Neuronal stem cell (in vitro differentiated cells): ENCODE results near the gene PDGFB.

Source experiments
- DNase-seq: peaks from one replicate; pipeline ENCODE4 v3.0.0-alpha.2; 2013; ENCODE audit warnings: low spot score
- H2AFZ ChIP-seq: one replicate; pipeline ENCODE4 v1.6.1; 2013; ENCODE audit warnings: mild to moderate bottlenecking, low read length, inconsistent platforms
- H2AK5ac ChIP-seq: 2 replicates; pipeline ENCODE4 v1.6.1; 2013; ENCODE audit warnings: low read depth, mild to moderate bottlenecking, inconsistent platforms, low read length, moderate library complexity, mixed read lengths
- H2BK120ac ChIP-seq: 2 replicates; pipeline ENCODE4 v1.6.1; 2013; ENCODE audit warnings: low read depth, mild to moderate bottlenecking, inconsistent platforms, low read length, moderate library complexity, mixed read lengths
- H2BK12ac ChIP-seq: one replicate; pipeline ENCODE4 v1.6.1; 2013; ENCODE audit warnings: low read length, inconsistent platforms
- H2BK15ac ChIP-seq: 2 replicates; pipeline ENCODE4 v1.6.1; 2013; ENCODE audit warnings: mild to moderate bottlenecking, low read length, inconsistent platforms, mixed read lengths
- H2BK5ac ChIP-seq: one replicate; pipeline ENCODE4 v1.6.1; 2013; ENCODE audit warnings: inconsistent platforms, mild to moderate bottlenecking, low read length, moderate library complexity
- H3K14ac ChIP-seq: one replicate; pipeline ENCODE4 v1.6.1; 2013; ENCODE audit warnings: low read length, inconsistent platforms
- H3K18ac ChIP-seq: 2 replicates; pipeline ENCODE4 v1.6.1; 2013; ENCODE audit warnings: low read length, inconsistent platforms
- H3K23ac ChIP-seq: 2 replicates; pipeline ENCODE4 v1.6.1; 2013; ENCODE audit warnings: low read depth, mild to moderate bottlenecking, mixed read lengths, low read length, inconsistent platforms; ENCODE audit not compliant: poor library complexity
- H3K27ac ChIP-seq: replicated peaks from 3 replicates; pipeline ENCODE4 v1.5.1; 2013; ENCODE audit warnings: low read length, inconsistent platforms
- H3K27me3 ChIP-seq, 3 experiments: 2 replicates each; pipeline ENCODE4 v1.6.1; 2013; ENCODE audit warnings: low read length in 3 of 3, mild to moderate bottlenecking in 2 of 3, inconsistent platforms in 1 of 3, low read depth in 1 of 3, mixed read lengths in 1 of 3, moderate library complexity in 1 of 3; ENCODE audit not compliant: control insufficient read depth in 3 of 3, insufficient read depth in 3 of 3
- H3K36me3 ChIP-seq, 2 donors: replicated peaks in 1 of 2; 2 replicates each; pipeline ENCODE4 v1.6.1; 2013; ENCODE audit warnings: low read length in 2 of 2; ENCODE audit not compliant: control insufficient read depth in 2 of 2, insufficient read depth in 2 of 2
- H3K4ac ChIP-seq: 2 replicates; pipeline ENCODE4 v1.6.1; 2013; ENCODE audit warnings: inconsistent platforms, mild to moderate bottlenecking, low read length, moderate library complexity
- H3K4me1 ChIP-seq, 2 donors: 1 replicate in 1 of 2; 2 replicates in 1 of 2; pipeline ENCODE4 v1.6.1; 2013; ENCODE audit warnings: low read length in 2 of 2, low read depth in 1 of 2; ENCODE audit not compliant: control insufficient read depth in 2 of 2, insufficient read depth in 1 of 2
- H3K4me2 ChIP-seq: one replicate; pipeline ENCODE4 v1.6.1; 2013; ENCODE audit warnings: mild to moderate bottlenecking, low read length, inconsistent platforms; ENCODE audit not compliant: insufficient read depth, poor library complexity, severe bottlenecking
- H3K4me3 ChIP-seq, 2 donors: 2 replicates each; pipeline ENCODE4 v1.5.1; 2013; ENCODE audit warnings: low read length in 2 of 2, mild to moderate bottlenecking in 2 of 2, inconsistent platforms in 1 of 2, moderate library complexity in 1 of 2
- H3K79me1 ChIP-seq: one replicate; pipeline ENCODE4 v1.6.1; 2013; ENCODE audit warnings: low read depth, mild to moderate bottlenecking, inconsistent platforms, low read length, moderate library complexity
- H3K9ac ChIP-seq: one replicate; pipeline ENCODE4 v1.6.1; 2013; ENCODE audit warnings: mild to moderate bottlenecking, low read depth, low read length, inconsistent platforms; ENCODE audit not compliant: poor library complexity
- H3K9me3 ChIP-seq, 2 donors: replicated peaks in 1 of 2; 2 replicates each; pipeline versions ENCODE3 to v1.6.1; 2013; ENCODE audit warnings: low read length in 2 of 2, mild to moderate bottlenecking in 2 of 2, inconsistent platforms in 1 of 2, low read depth in 1 of 2, mixed read lengths in 1 of 2, moderate library complexity in 1 of 2; ENCODE audit not compliant: control insufficient read depth in 2 of 2, insufficient read depth in 1 of 2
- H4K8ac ChIP-seq: one replicate; pipeline ENCODE4 v1.6.1; 2013; ENCODE audit warnings: low read depth, mild to moderate bottlenecking, inconsistent platforms, low read length, moderate library complexity
- H4K91ac ChIP-seq: one replicate; pipeline ENCODE4 v1.6.1; 2013; ENCODE audit warnings: low read length, low read depth, mild to moderate bottlenecking, inconsistent platforms; ENCODE audit not compliant: poor library complexity
- WGBS, 2 donors: extraction: QIAGEN DNeasy Blood & Tissue Kit; methylation state at CpG; one replicate each; pipeline ENCODE4 v1.1.7; 2013; ENCODE audit warnings: missing lambda C conversion rate in 2 of 2, mixed read lengths in 1 of 2; ENCODE audit not compliant: insufficient read length in 2 of 2, insufficient replicate concordance in 1 of 2; ENCODE audit errors: extremely low coverage in 2 of 2; 5-methylcytosine and 5-hydroxymethylcytosine counted together

Gene PDGFB

GRCh38 chr22:39174498-39175352 is 70.1 kb downstream of the PDGFB start:
- peak overlapping the region; percentile 57 for H2AK5ac ChIP-seq
- no peaks in the 10 kb centered on the region for H3K36me3 ChIP-seq
- peak; percentile 99 for DNase-seq
- H3K18ac ChIP-seq, result peak overlapping the region; percentile 97
- no peak overlapping the region for H3K4me2 ChIP-seq
- no peak overlapping the region for H4K8ac ChIP-seq
- no peak overlapping the region for H3K4me3 ChIP-seq
- H3K9ac ChIP-seq, result no peak overlapping the region
- peaks cover 57 to 63% of the 10 kb centered on the region in 2 donors for H3K4me1 ChIP-seq
- no CpG with 5 or more reads among the region's 22 CpGs for WGBS, 2 donors
- H2BK5ac ChIP-seq, result peak overlapping the region; percentile 88
- peak overlapping the region; percentile 80 for H2AFZ ChIP-seq
- H3K23ac ChIP-seq, result peak overlapping the region; percentile 8
- no peaks in the 10 kb centered on the region for H3K79me1 ChIP-seq
- H2BK12ac ChIP-seq, result peak overlapping the region; percentile 95
- peak overlapping the region; percentile 72 for H2BK15ac ChIP-seq
- H3K27ac ChIP-seq, result peak overlapping the region; percentile 80
- H3K9me3 ChIP-seq, result no peaks in the 10 kb centered on the region
- peaks cover 0 to 5% (median 0%) of the 10 kb centered on the region in 3 experiments for H3K27me3 ChIP-seq
- no peak overlapping the region for H4K91ac ChIP-seq
- H3K14ac ChIP-seq, result no peak overlapping the region
- H3K4ac ChIP-seq, result peak overlapping the region; percentile 60
- H2BK120ac ChIP-seq, result peak overlapping the region; percentile 49

- Histone ChIP-seq H4K8ac (no peak overlapping the region), H3K36me3 (no peaks in the 10 kb centered on the region), H3K23ac (no peak overlapping the region), H4K91ac (peak overlapping the region; percentile 41), H3K4me1 (peaks cover 54 to 57% of the 10 kb centered on the region in 2 donors), H3K4me2 (no peak overlapping the region), H3K27ac (peak overlapping the region; percentile 80), H2AK5ac (peak overlapping the region; percentile 40), H3K18ac (peak overlapping the region; percentile 71), H3K14ac (no peak overlapping the region), H3K27me3 (peaks cover 0 to 12% (median 0%) of the 10 kb centered on the region in 3 experiments), H2BK12ac (peak overlapping the region; percentile 24), H3K9me3 (no peaks in the 10 kb centered on the region), H2BK120ac (peak overlapping the region; percentile 5), H3K79me1 (no peaks in the 10 kb centered on the region), H3K9ac (no peak overlapping the region), H3K4ac (no peak overlapping the region), H2BK5ac (peak overlapping the region; percentile 17), H2AFZ (peak overlapping the region; percentile 80), H3K4me3 (no peak overlapping the region), H2BK15ac (peak overlapping the region; percentile 29)
- no CpG with 5 or more reads among the region's 11 CpGs for WGBS, 2 donors
- no peak for DNase-seq
Observed at GRCh38 chr22:39173787-39174497, 70.8 kb downstream of the PDGFB start.
